MM.1S (cell line): Measurements from ENCODE around the gene MYH7B.

Experiments used
- DNase-seq: peaks from one replicate; pipeline ENCODE4 v3.0.0-alpha.2; 2015
- H2AFZ ChIP-seq: fragments of 300-600 bp; sonication (generic); 2 replicates; pipeline ENCODE4 v1.6.0; 2016; ENCODE audit warnings: antibody characterized with exemption, low read length
- H3F3A ChIP-seq: fragments of 300-600 bp; sonication (generic); 2 replicates; pipeline ENCODE4 v1.6.1; 2016; ENCODE audit warnings: mild to moderate bottlenecking, antibody characterized with exemption, low read length, moderate library complexity, mixed read lengths; ENCODE audit not compliant: insufficient read depth
- H3K27ac ChIP-seq: fragments of 300-600 bp; sonication (generic); 2 replicates; pipeline ENCODE4 v1.5.1; 2016; ENCODE audit warnings: mild to moderate bottlenecking, low read length
- H3K27me3 ChIP-seq: fragments of 300-600 bp; sonication (generic); replicated peaks from 2 replicates; pipeline ENCODE4 v1.6.0; 2016; ENCODE audit warnings: low read length; ENCODE audit not compliant: insufficient read depth
- H3K36me3 ChIP-seq: fragments of 300-600 bp; sonication (generic); replicated peaks from 2 replicates; pipeline ENCODE4 v1.6.1; 2016; ENCODE audit warnings: mild to moderate bottlenecking, low read length, mixed read lengths; ENCODE audit not compliant: insufficient read depth
- H3K4me1 ChIP-seq: fragments of 300-600 bp; sonication (generic); 2 replicates; pipeline ENCODE4 v1.6.1; 2016; ENCODE audit warnings: low read length, mixed read lengths
- H3K4me2 ChIP-seq: fragments of 300-600 bp; sonication (generic); 2 replicates; pipeline ENCODE4 v1.6.0; 2016; ENCODE audit warnings: low read depth, low read length
- H3K4me3 ChIP-seq: fragments of 300-600 bp; sonication (generic); 2 replicates; pipeline ENCODE4 v1.5.1; 2016; ENCODE audit warnings: low read length, mixed read lengths
- H3K79me2 ChIP-seq: fragments of 300-600 bp; sonication (generic); 2 replicates; pipeline ENCODE4 v1.6.1; 2016; ENCODE audit warnings: mixed run types, low read length, mixed read lengths
- H3K9ac ChIP-seq: fragments of 300-600 bp; sonication (generic); 2 replicates; pipeline ENCODE4 v1.6.1; 2016; ENCODE audit warnings: low read length, mixed read lengths
- H3K9me2 ChIP-seq: fragments of 300-600 bp; sonication (generic); replicated peaks from 2 replicates; pipeline ENCODE4 v1.6.1; 2016; ENCODE audit warnings: mild to moderate bottlenecking, low read length, mixed read lengths; ENCODE audit not compliant: insufficient read depth
- H3K9me3 ChIP-seq: fragments of 300-600 bp; sonication (generic); replicated peaks from 2 replicates; pipeline ENCODE4 v1.6.1; 2016; ENCODE audit warnings: mild to moderate bottlenecking, low read length, mixed read lengths; ENCODE audit not compliant: insufficient read depth
- H4K20me1 ChIP-seq: fragments of 300-600 bp; sonication (generic); 2 replicates; pipeline ENCODE4 v1.6.1; 2016; ENCODE audit warnings: mild to moderate bottlenecking, low read length, moderate library complexity, mixed read lengths; ENCODE audit not compliant: insufficient read depth
- CTCF ChIP-seq: fragments of 300-600 bp; sonication (generic); IDR thresholded peaks from 2 replicates; pipeline ENCODE4 v1.5.1; 2016; ENCODE audit warnings: antibody characterized with exemption, low read length, mixed read lengths
- EZH2 ChIP-seq: fragments of 300-600 bp; sonication (generic); optimal IDR thresholded peaks from 2 replicates; pipeline ENCODE3; 2017; ENCODE audit warnings: low read depth, mild to moderate bottlenecking, antibody characterized with exemption, low read length, mixed read lengths
- EZH2phosphoT487 ChIP-seq: fragments of 300-600 bp; sonication (generic); IDR thresholded peaks from 2 replicates; pipeline ENCODE4 v1.6.1; 2018; ENCODE audit warnings: antibody characterized with exemption, low read length

The MYH7B gene

GRCh38 chr20:34970846-34971560 is 15.3 kb downstream of the MYH7B start:
- H2AFZ ChIP-seq, result no peak overlapping the region
- no peaks in the 10 kb centered on the region for H4K20me1 ChIP-seq
- no peak overlapping the region for H3K27ac ChIP-seq
- H3F3A ChIP-seq, result no peaks in the 10 kb centered on the region
- H3K4me2 ChIP-seq, result no peak overlapping the region
- no peak overlapping the region for H3K9ac ChIP-seq
- DNase-seq, result no peak
- no peaks in the 10 kb centered on the region for H3K79me2 ChIP-seq
- no peaks in the 10 kb centered on the region; the same call in 1 of the 2 replicates for H3K27me3 ChIP-seq
- TF ChIP-seq EZH2phosphoT487 (no peak), EZH2 (no peak)
- no peaks in the 10 kb centered on the region for H3K36me3 ChIP-seq
- H3K9me3 ChIP-seq, result no peaks in the 10 kb centered on the region
- H3K9me2 ChIP-seq, result no peaks in the 10 kb centered on the region
- no peaks in the 10 kb centered on the region for H3K4me1 ChIP-seq
- H3K4me3 ChIP-seq, result no peak overlapping the region

- H3K79me2 ChIP-seq, result no peaks in the 10 kb centered on the region
- H3K4me3 ChIP-seq, result no peak overlapping the region
- no peaks in the 10 kb centered on the region for H3K4me1 ChIP-seq
- H3K4me2 ChIP-seq, result no peak overlapping the region
- H2AFZ ChIP-seq, result no peak overlapping the region
- H3K9ac ChIP-seq, result no peak overlapping the region
- no peaks in the 10 kb centered on the region for H3K9me2 ChIP-seq
- H3F3A ChIP-seq, result no peaks in the 10 kb centered on the region
- no peaks in the 10 kb centered on the region for H4K20me1 ChIP-seq
- no peaks in the 10 kb centered on the region for H3K36me3 ChIP-seq
- no peaks in the 10 kb centered on the region for H3K9me3 ChIP-seq
- DNase-seq, result no peak
- H3K27me3 ChIP-seq, result no peaks in the 10 kb centered on the region; the same call in 1 of the 2 replicates
- TF ChIP-seq EZH2 (no peak), EZH2phosphoT487 (no peak), CTCF (no peak)
- no peak overlapping the region for H3K27ac ChIP-seq
Observed at GRCh38 chr20:34971561-34972235, 16.0 kb downstream of the MYH7B start.

DNA sequence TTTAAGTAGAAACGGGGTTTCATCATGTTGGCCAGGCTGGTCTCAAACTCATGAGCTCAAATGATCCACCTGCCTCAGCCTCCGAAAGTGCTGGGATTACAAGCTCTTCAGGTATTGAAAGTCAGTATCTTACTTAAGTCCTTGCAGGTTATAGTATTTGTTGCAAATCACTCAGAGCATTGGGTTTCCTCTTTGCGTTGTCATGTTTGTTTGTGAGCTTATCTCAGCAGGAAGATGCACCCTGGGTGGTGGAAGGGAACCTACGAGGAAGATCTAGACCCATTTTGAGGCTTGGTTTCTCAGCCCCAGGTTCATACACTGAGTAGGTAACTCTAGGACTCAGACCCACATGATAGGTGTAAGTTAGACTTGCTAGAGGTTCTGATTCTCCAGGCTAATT is 18.6 kb downstream of the MYH7B start:
- H3K9ac ChIP-seq, result no peak overlapping the region
- no peaks in the 10 kb centered on the region for H3K9me3 ChIP-seq
- no peak overlapping the region for H2AFZ ChIP-seq
- no peak overlapping the region for H3K27ac ChIP-seq
- H3K4me2 ChIP-seq, result no peak overlapping the region
- no peaks in the 10 kb centered on the region for H3F3A ChIP-seq
- no peaks in the 10 kb centered on the region for H3K79me2 ChIP-seq
- no peaks in the 10 kb centered on the region for H3K36me3 ChIP-seq
- no peaks in the 10 kb centered on the region for H3K9me2 ChIP-seq
- no peaks in the 10 kb centered on the region for H4K20me1 ChIP-seq
- no peak overlapping the region for H3K4me3 ChIP-seq
- H3K4me1 ChIP-seq, result no peaks in the 10 kb centered on the region
- no peak for DNase-seq
- TF ChIP-seq EZH2 (no peak), EZH2phosphoT487 (no peak), CTCF (no peak)
- H3K27me3 ChIP-seq, result no peaks in the 10 kb centered on the region; the same call in 1 of the 2 replicates

GRCh38 chr20:34976286-34976685 is 20.6 kb downstream of the MYH7B start:
- Histone ChIP-seq H3K79me2 (no peaks in the 10 kb centered on the region), H3K4me2 (no peak overlapping the region), H3K27ac (no peak overlapping the region), H2AFZ (no peak overlapping the region), H3F3A (no peaks in the 10 kb centered on the region), H3K9me2 (no peaks in the 10 kb centered on the region), H3K4me3 (no peak overlapping the region), H3K27me3 (no peaks in the 10 kb centered on the region; the same call in 1 of the 2 replicates), H3K9ac (no peak overlapping the region), H3K36me3 (no peaks in the 10 kb centered on the region), H4K20me1 (no peaks in the 10 kb centered on the region), H3K4me1 (no peaks in the 10 kb centered on the region), H3K9me3 (no peaks in the 10 kb centered on the region)
- TF ChIP-seq EZH2phosphoT487 (no peak), EZH2 (no peak), CTCF (no peak)
- no peak for DNase-seq
